ENCODE measurements around the gene CALHM4.
A peak's percentile ranks its signal among the peaks of the same experiment; 100 is the strongest.

GRCh38 chr6:116561377-116562018 lies 7.9 kb downstream of the CALHM4 start:
- peak; percentile 79 to 84 for TF ChIP-seq CTCF (IDR thresholded peaks at IDR 0.05; ENCODE audit: extremely low read depth in 1 of 2, insufficient read depth in 1 of 2, low read depth in 1 of 2, low read length in 2 of 2)
- TF ChIP-seq MAX (IDR thresholded peaks at IDR 0.05; ENCODE audit: insufficient read depth, insufficient read length) = no peak
- TF ChIP-seq EZH2 (IDR thresholded peaks at IDR 0.05; ENCODE audit: borderline replicate concordance, low read depth, low read length, severe bottlenecking) = no peak

Data from endothelial cell of umbilical vein (primary cell).